Coronary artery (tissue), 2 donors: Measurements from ENCODE around the gene MIDN.
"Not testable (repeated sequence)": the region's sequence is repeated elsewhere in the genome, so short reads cannot be mapped to it uniquely, and the experiment has no call there.

Experiments
- DNase-seq: peaks from one replicate; pipeline ENCODE4 v3.0.0-alpha.2; 2017; ENCODE audit warnings: low spot score
- H3K27ac ChIP-seq, 2 donors: fragments of 200-600 bp; sonication (generic); one replicate each; pipeline ENCODE4 v1.5.1; 2016 to 2019
- H3K4me3 ChIP-seq: fragments of 200-600 bp; sonication (generic); 2 replicates; pipeline ENCODE4 v1.5.1; 2016; ENCODE audit warnings: mild to moderate bottlenecking, moderate library complexity
- CTCF ChIP-seq: fragments of 200-600 bp; sonication (generic); IDR thresholded peaks from one replicate; pipeline ENCODE4 v1.5.1; 2019; ENCODE audit warnings: antibody characterized with exemption

MIDN gene

GRCh38 chr19:1245494-1246264 lies 2.7 kb upstream of the MIDN start:
- no peak for DNase-seq
- Histone ChIP-seq H3K4me3 (peak overlapping the region; percentile 67), H3K27ac (peak overlapping the region; percentile 91 to 95)
- no peak for TF ChIP-seq CTCF

- peak overlapping the region; percentile 95 to 99 for H3K27ac ChIP-seq
- DNase-seq, result not testable (repeated sequence)
- peak overlapping the region; percentile 67 for H3K4me3 ChIP-seq
These were observed 1.9 kb upstream of the MIDN start for GRCh38 chr19:1246265-1247087.

GRCh38 chr19:1247748-1248138 lies 640 bp upstream of the MIDN start:
- Histone ChIP-seq H3K27ac (peak overlapping the region; percentile 99), H3K4me3 (peak overlapping the region; percentile 96)
- DNase-seq, result no peak
- no peak for TF ChIP-seq CTCF

- TF ChIP-seq CTCF, result peak; percentile 96
- DNase-seq, result no peak
- H3K27ac ChIP-seq, result peak overlapping the region; percentile 99
- peak overlapping the region; percentile 96 for H3K4me3 ChIP-seq
These were observed 459 bp downstream of the MIDN start for GRCh38 chr19:1248786-1249297.

GRCh38 chr19:1249298-1249989 lies 1.1 kb downstream of the MIDN start:
- Histone ChIP-seq H3K4me3 (peak overlapping the region; percentile 96), H3K27ac (peak overlapping the region; percentile 99 to 100)
- no peak for TF ChIP-seq CTCF
- DNase-seq, result peak; percentile 94

GRCh38 chr19:1249990-1250436 lies 1.6 kb downstream of the MIDN start:
- no peak for DNase-seq
- TF ChIP-seq CTCF, result no peak
- Histone ChIP-seq H3K27ac (peak overlapping the region; percentile 93 to 100), H3K4me3 (peak overlapping the region; percentile 96)
